ENCODE data around the gene RPL39.
"Not testable (repeated sequence)": the region's sequence is repeated elsewhere in the genome, so short reads cannot be mapped to it uniquely, and the experiment has no call there.

The RPL39 gene

GRCh38 chrX:119755981-119756533 lies 35.4 kb downstream of the RPL39 start:
- TF ChIP-seq, protein P1, sequence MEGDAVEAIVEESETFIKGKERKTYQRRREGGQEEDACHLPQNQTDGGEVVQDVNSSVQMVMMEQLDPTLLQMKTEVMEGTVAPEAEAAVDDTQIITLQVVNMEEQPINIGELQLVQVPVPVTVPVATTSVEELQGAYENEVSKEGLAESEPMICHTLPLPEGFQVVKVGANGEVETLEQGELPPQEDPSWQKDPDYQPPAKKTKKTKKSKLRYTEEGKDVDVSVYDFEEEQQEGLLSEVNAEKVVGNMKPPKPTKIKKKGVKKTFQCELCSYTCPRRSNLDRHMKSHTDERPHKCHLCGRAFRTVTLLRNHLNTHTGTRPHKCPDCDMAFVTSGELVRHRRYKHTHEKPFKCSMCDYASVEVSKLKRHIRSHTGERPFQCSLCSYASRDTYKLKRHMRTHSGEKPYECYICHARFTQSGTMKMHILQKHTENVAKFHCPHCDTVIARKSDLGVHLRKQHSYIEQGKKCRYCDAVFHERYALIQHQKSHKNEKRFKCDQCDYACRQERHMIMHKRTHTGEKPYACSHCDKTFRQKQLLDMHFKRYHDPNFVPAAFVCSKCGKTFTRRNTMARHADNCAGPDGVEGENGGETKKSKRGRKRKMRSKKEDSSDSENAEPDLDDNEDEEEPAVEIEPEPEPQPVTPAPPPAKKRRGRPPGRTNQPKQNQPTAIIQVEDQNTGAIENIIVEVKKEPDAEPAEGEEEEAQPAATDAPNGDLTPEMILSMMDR (conservative IDR thresholded peaks at IDR 0.05; ENCODE audit: low read depth, low read length), result no peak
- DNase-seq (ENCODE audit: low read depth), result no peak
- no peak overlapping the region for H3K4me3 ChIP-seq (ENCODE audit: low read depth, low read length)

- peak; percentile 61 for DNase-seq (ENCODE audit: low read depth)
- TF ChIP-seq, protein P1 (conservative IDR thresholded peaks at IDR 0.05; ENCODE audit: low read depth, low read length), result peak; percentile 55
- no peak overlapping the region for H3K4me3 ChIP-seq (ENCODE audit: low read depth, low read length)
Observed at GRCh38 chrX:119753639-119754257, 37.7 kb downstream of the RPL39 start.

DNA sequence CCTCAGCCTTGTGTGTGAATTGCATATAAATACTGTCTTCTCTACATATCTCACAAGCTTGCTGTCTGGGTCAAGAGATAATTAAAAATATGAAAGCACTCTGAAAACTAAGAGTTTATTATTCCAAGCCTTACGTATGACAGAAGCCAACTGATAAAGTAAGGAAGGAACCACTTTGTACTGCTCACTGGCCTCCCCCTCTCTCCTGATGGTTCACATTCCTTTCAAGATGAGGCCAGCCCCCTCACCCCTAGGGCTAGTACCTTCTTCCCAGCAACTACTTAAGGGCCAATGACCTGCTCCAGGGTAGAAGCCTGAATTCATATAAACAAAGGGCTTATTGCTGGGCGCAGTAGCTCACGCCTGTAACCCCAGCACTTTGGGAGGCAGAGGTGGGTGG lies 38.4 kb downstream of the RPL39 start:
- no peak for DNase-seq (ENCODE audit: low read depth)
- H3K4me3 ChIP-seq (ENCODE audit: low read depth, low read length), result no peak overlapping the region
- TF ChIP-seq, protein P1 (conservative IDR thresholded peaks at IDR 0.05; ENCODE audit: low read depth, low read length), result no peak

DNA sequence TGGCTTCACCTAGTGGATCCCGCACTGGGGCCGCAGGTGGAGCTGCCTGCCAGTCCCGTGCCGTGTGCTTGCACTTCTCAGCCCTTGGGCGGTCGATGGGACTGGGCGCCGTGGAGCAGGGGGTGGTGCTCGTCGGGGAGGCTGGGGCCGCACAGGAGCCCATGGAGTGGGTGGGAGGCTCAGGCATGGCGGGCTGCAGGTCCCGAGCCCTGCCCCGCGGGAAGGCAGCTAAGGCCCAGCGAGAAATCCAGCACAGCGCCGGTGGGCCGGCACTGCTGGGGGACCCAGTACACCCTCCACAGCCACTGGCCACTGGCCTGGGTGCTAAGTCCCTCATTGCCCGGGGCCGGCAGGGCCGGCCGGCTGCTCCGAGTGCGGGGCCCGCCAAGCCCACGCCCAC lies 40.7 kb downstream of the RPL39 start:
- not testable (repeated sequence) for DNase-seq (ENCODE audit: low read depth); H3K4me3 ChIP-seq (ENCODE audit: low read depth, low read length)

DNA sequence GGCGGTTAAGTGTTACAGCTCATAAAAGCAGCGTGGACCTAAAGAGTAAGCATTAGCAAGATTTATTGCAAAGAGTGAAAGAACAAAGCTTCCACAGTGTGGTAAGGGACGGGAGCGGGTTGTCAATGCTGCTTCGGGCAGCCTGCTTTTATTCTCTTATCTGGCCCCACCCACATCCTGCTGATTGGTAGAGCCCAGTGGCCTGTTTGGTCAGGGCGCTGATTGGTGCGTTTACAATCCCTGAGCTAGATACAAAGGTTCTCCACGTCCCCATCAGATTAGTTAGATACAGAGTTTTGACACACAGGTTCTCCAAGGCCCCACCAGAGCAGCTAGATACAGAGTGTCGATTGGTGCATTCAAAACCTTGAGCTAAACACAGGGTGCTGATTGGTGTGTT lies 41.3 kb downstream of the RPL39 start:
- H3K4me3 ChIP-seq (ENCODE audit: low read depth, low read length); DNase-seq (ENCODE audit: low read depth): not testable (repeated sequence)

GRCh38 chrX:119745283-119745848 lies 46.1 kb downstream of the RPL39 start:
- no peak overlapping the region for H3K4me3 ChIP-seq (ENCODE audit: low read depth, low read length)
- no peak for DNase-seq (ENCODE audit: low read depth)
- TF ChIP-seq, protein P1 (conservative IDR thresholded peaks at IDR 0.05; ENCODE audit: low read depth, low read length), result no peak

DNA sequence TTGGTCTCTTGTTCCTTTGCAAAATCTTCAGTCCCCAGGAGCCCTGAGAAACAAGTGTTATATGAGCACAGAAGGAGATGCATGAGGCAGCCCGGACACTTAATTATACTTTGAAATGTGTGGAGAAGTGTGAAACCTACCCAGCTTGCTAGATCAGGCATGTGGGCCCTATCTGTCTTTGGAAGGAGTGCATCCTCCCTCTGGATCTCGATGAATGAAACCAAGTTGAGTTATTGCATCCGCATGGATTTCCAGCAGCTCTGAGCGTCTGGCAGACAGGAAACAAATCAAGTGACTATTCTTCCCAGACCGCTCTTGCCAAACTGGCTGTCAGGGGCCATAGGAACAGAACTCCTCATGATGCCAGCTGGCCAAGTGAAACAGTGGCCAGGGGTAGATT lies 52.7 kb downstream of the RPL39 start:
- TF ChIP-seq, protein P1 (conservative IDR thresholded peaks at IDR 0.05; ENCODE audit: low read depth, low read length), result no peak
- no peak overlapping the region for H3K4me3 ChIP-seq (ENCODE audit: low read depth, low read length)
- DNase-seq (ENCODE audit: low read depth), result no peak
